Caco-2 (cell line): Measurements from ENCODE around the gene PFDN5. TPM values are rescaled to one million over a fixed set of nuclear protein-coding genes. Genes with fewer than 3 reads are reported as not detected.

Experiments used
- BruUV-seq: library from RNA; stranded (reverse); fragments of 400-500 nt; replicated peaks from 2 replicates; lab custom pipeline; 2021; lab: Mats Ljungman, UMichigan
- CTCF ChIA-PET: fragments of 300-600 bp; sonication (Branson Sonifier 250); formaldehyde crosslinking; loops from one replicate; lab custom pipeline; 2022; ENCODE audit warnings: antibody characterized with exemption; lab: Charles Lee
- POLR2A ChIA-PET: fragments of 300-600 bp; sonication (Branson Sonifier 250); formaldehyde crosslinking; loops from one replicate; lab custom pipeline; 2022; ENCODE audit warnings: antibody characterized with exemption; lab: Charles Lee
- DNase-seq, 2 experiments: peaks; one replicate each; pipeline versions ENCODE4 v3.0.0 to v3.0.0-alpha.2; 2020 to 2022
- H3K27me3 ChIP-seq: replicated peaks from 2 replicates; pipeline ENCODE4 v1.6.0; 2011; ENCODE audit warnings: low read length; ENCODE audit not compliant: control insufficient read depth, insufficient read depth
- H3K36me3 ChIP-seq: 2 replicates; pipeline ENCODE4 v1.5.1; 2011; ENCODE audit warnings: low read length; ENCODE audit not compliant: control insufficient read depth, insufficient read depth
- H3K4me1 ChIP-seq: fragments of 250-450 bp; sonication (Bioruptor Pico); 2 replicates; pipeline ENCODE4 v1.5.1; 2020; ENCODE audit warnings: mild to moderate bottlenecking
- H3K4me3 ChIP-seq: 2 replicates; pipeline ENCODE4 v1.5.1; 2011; ENCODE audit warnings: low read depth, mild to moderate bottlenecking, control low read depth, low read length
- H3K9me3 ChIP-seq: fragments of 250-450 bp; sonication (Bioruptor Pico); 2 replicates; pipeline ENCODE4 v1.5.1; 2020; ENCODE audit warnings: mild to moderate bottlenecking, moderate library complexity
- H3K27ac Mint-ChIP-seq: one replicate; pipeline ENCODE4 v1.8.0; 2022; ENCODE audit warnings: mixed read lengths; ENCODE audit not compliant: unreplicated experiment
- H3K27me3 Mint-ChIP-seq: one replicate; pipeline ENCODE4 v1.8.0; 2022; ENCODE audit warnings: mixed read lengths; ENCODE audit not compliant: insufficient read depth, unreplicated experiment
- H3K36me3 Mint-ChIP-seq: one replicate; pipeline ENCODE4 v1.8.0; 2022; ENCODE audit warnings: mild to moderate bottlenecking, mixed read lengths; ENCODE audit not compliant: insufficient read depth, unreplicated experiment
- H3K4me1 Mint-ChIP-seq: one replicate; pipeline ENCODE4 v1.8.0; 2022; ENCODE audit warnings: low read depth, mixed read lengths; ENCODE audit not compliant: unreplicated experiment
- H3K4me3 Mint-ChIP-seq: one replicate; pipeline ENCODE4 v1.8.0; 2022; ENCODE audit warnings: mild to moderate bottlenecking, moderate library complexity, mixed read lengths; ENCODE audit not compliant: unreplicated experiment
- H3K9me3 Mint-ChIP-seq: one replicate; pipeline ENCODE4 v1.8.0; 2022; ENCODE audit warnings: mixed read lengths; ENCODE audit not compliant: unreplicated experiment
- CTCF ChIP-seq, 2 experiments: fragments of 200-600 bp in 1 of 2; IDR thresholded peaks; 1 replicate in 1 of 2; 2 replicates in 1 of 2; pipeline versions ENCODE4 v1.5.1 to v1.8.0; 2011 to 2022; ENCODE audit warnings: antibody characterized with exemption in 1 of 2, control low read depth in 1 of 2, inconsistent platforms in 1 of 2, low read depth in 1 of 2, low read length in 1 of 2, mild to moderate bottlenecking in 1 of 2, moderate library complexity in 1 of 2; ENCODE audit not compliant: insufficient read depth in 1 of 2, severe bottlenecking in 1 of 2, unreplicated experiment in 1 of 2
- intact Hi-C: fragments of 100-400 bp; cut with micrococcal nuclease; formaldehyde crosslinking; loops from one replicate; pipeline ENCODE4 v1.10.0; 2022; ENCODE audit not compliant: unreplicated experiment
- total RNA-seq: library from RNA; stranded (reverse); gene quantifications from 2 replicates; pipeline ENCODE4 v1.2.3, GENCODE V29; 2022

Gene PFDN5
- total RNA-seq, 1 experiment from 2014 or later: 251 TPM

GRCh38 chr12:53346491-53346890 is 51.1 kb downstream of the PFDN5 start:
- Mint-ChIP-seq H3K4me3 (no peak overlapping the region), H3K36me3 (no peaks in the 10 kb centered on the region), H3K4me1 (peaks cover 6% of the 10 kb centered on the region), H3K27ac (no peak overlapping the region), H3K9me3 (no peaks in the 10 kb centered on the region), H3K27me3 (no peaks in the 10 kb centered on the region)
- intact Hi-C loops: no loop called here
- H3K4me3 ChIP-seq: no peak overlapping the region
- ChIA-PET CTCF (interaction anchor here (1.1 to 2.9 kb wide), 2 partner anchors 19 to 33 kb away, joined by 3 to 30 read pairs; no protein-coding TSS in a partner anchor), POLR2A (no interaction called here)
- TF ChIP-seq CTCF (IDR thresholded peaks at IDR 0.05; ENCODE audit: insufficient read depth in 1 of 2, low read depth in 1 of 2, low read length in 1 of 2, severe bottlenecking in 1 of 2, unreplicated experiment in 1 of 2): no peak
- H3K27me3 ChIP-seq: no peaks in the 10 kb centered on the region
- BruUV-seq: no TSS peak
- H3K4me1 ChIP-seq: no peaks in the 10 kb centered on the region
- no peaks in the 10 kb centered on the region for H3K9me3 ChIP-seq
- H3K36me3 ChIP-seq: no peaks in the 10 kb centered on the region
- no peak for DNase-seq

DNA sequence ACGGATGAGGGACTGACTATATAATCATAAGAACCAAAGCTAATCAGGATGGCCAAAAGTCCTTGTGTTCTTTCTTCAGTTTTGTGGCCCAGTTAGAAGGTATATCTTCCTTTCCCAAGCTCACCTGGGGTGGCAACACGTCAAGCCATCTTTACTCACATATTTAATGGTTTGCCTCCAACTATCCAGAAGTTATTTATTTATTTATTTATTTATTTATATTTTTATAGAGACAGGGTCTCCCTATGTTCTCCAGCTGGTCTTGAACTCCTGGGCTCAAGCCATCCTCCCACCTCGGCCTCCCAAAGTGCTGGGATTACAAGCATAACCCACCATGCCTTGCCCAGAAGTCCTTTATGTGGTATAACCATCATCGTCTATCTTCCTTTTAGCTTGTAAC is 52.6 kb downstream of the PFDN5 start:
- POLR2A ChIA-PET: no interaction called here
- no peaks in the 10 kb centered on the region for H3K9me3 ChIP-seq
- DNase-seq: no peak
- intact Hi-C loops: no loop called here
- CTCF ChIA-PET: no interaction called here
- Mint-ChIP-seq H3K9me3 (no peaks in the 10 kb centered on the region), H3K27me3 (no peaks in the 10 kb centered on the region), H3K36me3 (peaks cover 1% of the 10 kb centered on the region), H3K4me1 (peaks cover 14% of the 10 kb centered on the region), H3K4me3 (no peak overlapping the region), H3K27ac (no peak overlapping the region)
- no peak for TF ChIP-seq CTCF (IDR thresholded peaks at IDR 0.05; ENCODE audit: insufficient read depth in 1 of 2, low read depth in 1 of 2, low read length in 1 of 2, severe bottlenecking in 1 of 2, unreplicated experiment in 1 of 2)
- H3K27me3 ChIP-seq: no peaks in the 10 kb centered on the region
- H3K4me1 ChIP-seq: peaks cover 2% of the 10 kb centered on the region
- no TSS peak for BruUV-seq
- H3K36me3 ChIP-seq: no peaks in the 10 kb centered on the region
- H3K4me3 ChIP-seq: no peak overlapping the region

Other genes starting within 250 kb of the PFDN5 start
- gene TNS2, start 245.5 kb upstream of the PFDN5 start, total RNA-seq: 2.4 and 4.4 TPM in 2 replicates
- gene SPRYD3, start 216.2 kb upstream of the PFDN5 start, total RNA-seq: 8.2 and 8.8 TPM in 2 replicates
- gene IGFBP6, start 197.9 kb upstream of the PFDN5 start, total RNA-seq: 34.7 and 43.3 TPM in 2 replicates
- gene SOAT2, start 192.1 kb upstream of the PFDN5 start, total RNA-seq: 6.5 and 9.7 TPM in 2 replicates
- 35.8 and 43.0 TPM in 2 replicates for gene ZNF740, start 114.8 kb upstream of the PFDN5 start, total RNA-seq
- gene CSAD, start 114.6 kb upstream of the PFDN5 start, total RNA-seq: 20.1 and 23.0 TPM in 2 replicates
- 1.1 TPM in 2 replicates for gene ITGB7, start 88.3 kb upstream of the PFDN5 start, total RNA-seq
- 11.8 and 12.9 TPM in 2 replicates for gene RARG, start 63.3 kb upstream of the PFDN5 start, total RNA-seq
- gene ESPL1, start 27.2 kb upstream of the PFDN5 start, total RNA-seq: 32.3 and 34.9 TPM in 2 replicates
- gene MYG1, start 4.2 kb downstream of the PFDN5 start, total RNA-seq: 56.3 and 59.8 TPM in 2 replicates
- 63.8 and 67.2 TPM in 2 replicates for gene AAAS, start 26.1 kb downstream of the PFDN5 start, total RNA-seq
- gene SP7, start 40.8 kb downstream of the PFDN5 start, total RNA-seq: not detected in 2 replicates
- 78.1 and 83.3 TPM in 2 replicates for gene SP1, start 84.6 kb downstream of the PFDN5 start, total RNA-seq
- 0.28 and 0.48 TPM in 2 replicates for gene AMHR2, start 128.3 kb downstream of the PFDN5 start, total RNA-seq
- 395 and 400 TPM in 2 replicates for gene PRR13, start 146.2 kb downstream of the PFDN5 start, total RNA-seq
- 1,036 and 1,143 TPM in 2 replicates for gene PCBP2, start 156.6 kb downstream of the PFDN5 start, total RNA-seq
- gene MAP3K12, start 203.9 kb downstream of the PFDN5 start, total RNA-seq: 2.4 and 3.9 TPM in 2 replicates
- 43.9 and 50.7 TPM in 2 replicates for gene TARBP2, start 205.7 kb downstream of the PFDN5 start, total RNA-seq
- gene NPFF, start 211.9 kb downstream of the PFDN5 start, total RNA-seq: 2.4 TPM in 1 of 2 replicates, not detected in the other